Mucosa of gallbladder (tissue), 1 donor: Measurements from ENCODE around the gene MPP4. TPM values are rescaled to one million over a fixed set of nuclear protein-coding genes. Genes with fewer than 3 reads are reported as not detected.
"Not testable (repeated sequence)": the region's sequence is repeated elsewhere in the genome, so short reads cannot be mapped to it uniquely, and the experiment has no call there.

Experiments
- DNase-seq: peaks from one replicate; pipeline ENCODE4 v3.0.0-alpha.2; 2020; ENCODE audit warnings: low spot score
- total RNA-seq: library from RNA; stranded (reverse); gene quantifications from one replicate; pipeline ENCODE4 v1.2.1, GENCODE V29; 2021
- donor health status: DM: no; HTN: no; CAD: no.

MPP4 gene
- total RNA-seq, 1 donor from 2014 or later: not detected

DNA sequence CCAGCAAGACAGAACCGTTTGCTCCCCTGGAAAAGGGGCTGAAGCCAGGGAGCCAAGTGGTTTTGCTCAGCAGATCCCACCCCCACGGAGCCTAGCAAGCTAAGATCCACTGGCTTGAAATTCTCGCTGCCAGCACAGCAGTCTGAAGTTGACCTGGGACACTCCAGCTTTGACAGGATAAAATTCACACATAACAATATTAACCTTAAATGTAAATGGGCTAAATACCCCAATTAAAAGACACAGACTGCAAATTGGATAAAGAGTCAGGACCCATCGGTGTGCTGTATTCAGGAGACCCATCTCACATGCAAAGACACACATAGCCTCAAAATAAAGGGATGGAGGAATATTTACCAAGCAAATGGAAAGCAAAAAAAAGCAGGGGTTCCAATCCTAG lies 27.2 kb downstream of the MPP4 start:
- DNase-seq: not testable (repeated sequence)

DNA sequence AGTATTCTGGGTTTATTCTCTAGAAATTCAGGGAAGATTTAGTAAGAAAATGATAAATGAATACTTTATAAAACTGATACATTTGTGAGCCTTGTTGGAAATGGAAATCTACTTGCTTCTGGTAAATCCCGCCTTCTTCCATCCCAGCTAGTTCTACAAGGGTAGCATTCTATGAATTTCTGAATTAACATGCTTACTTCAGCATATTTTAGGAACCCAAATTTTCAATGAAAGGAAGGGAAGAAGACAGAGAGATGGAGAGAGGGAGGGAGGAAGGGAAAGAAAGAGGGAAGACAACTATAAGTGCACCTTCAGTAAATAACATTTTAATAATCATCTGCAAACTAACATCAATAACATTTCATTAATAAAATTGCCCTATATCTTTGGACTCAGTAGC lies 28.6 kb downstream of the MPP4 start:
- no peak for DNase-seq

DNA sequence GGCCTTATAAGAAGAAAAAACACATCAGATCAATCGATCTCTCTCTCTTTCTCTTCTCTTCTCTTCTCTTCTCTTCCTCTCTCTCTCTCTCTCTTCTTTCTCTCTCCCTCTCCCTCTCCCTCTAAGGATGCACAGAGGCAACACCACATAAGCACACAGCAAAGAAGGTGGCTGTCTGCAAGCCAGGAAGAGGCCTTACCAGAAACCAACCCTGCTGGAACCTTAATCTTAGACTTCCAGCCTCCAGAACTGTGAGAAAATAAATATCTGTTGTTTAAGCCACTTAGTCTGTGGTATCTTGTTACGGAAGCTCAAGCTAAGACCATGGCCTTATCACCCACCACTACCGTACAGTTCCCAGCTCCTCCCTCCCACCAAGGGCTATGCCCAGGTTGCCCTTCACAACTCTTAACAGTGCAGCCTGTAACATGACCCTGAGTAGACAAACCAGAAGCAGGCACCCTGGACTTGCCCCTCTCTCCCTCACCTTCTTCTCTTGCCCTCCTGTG lies 30.0 kb downstream of the MPP4 start:
- DNase-seq: no peak

GRCh38 chr2:201664334-201664733 lies 34.1 kb downstream of the MPP4 start:
- DNase-seq: no peak

DNA sequence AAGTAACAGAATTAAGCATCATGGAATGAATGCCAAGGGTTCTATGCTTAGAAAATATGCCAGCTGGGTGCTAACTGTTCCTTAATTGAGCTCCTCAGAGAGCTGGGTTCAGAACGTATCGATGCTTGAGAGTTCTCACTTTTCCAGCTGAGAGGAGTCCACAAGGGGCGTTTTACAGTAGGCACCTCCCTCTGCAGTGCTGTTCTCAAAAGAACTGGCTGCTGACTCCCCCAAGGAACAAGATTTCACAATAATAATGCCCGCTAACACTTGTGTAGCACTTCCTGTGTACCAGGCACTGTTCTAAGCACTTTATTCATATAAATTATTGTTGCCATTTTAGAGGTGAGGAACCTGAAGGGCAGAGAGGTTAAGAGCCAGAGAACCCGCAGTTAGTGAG lies 37.1 kb downstream of the MPP4 start:
- no peak for DNase-seq

- no peak for DNase-seq
Measured at GRCh38 chr2:201660293-201660895, 38.0 kb downstream of the MPP4 start.

DNA sequence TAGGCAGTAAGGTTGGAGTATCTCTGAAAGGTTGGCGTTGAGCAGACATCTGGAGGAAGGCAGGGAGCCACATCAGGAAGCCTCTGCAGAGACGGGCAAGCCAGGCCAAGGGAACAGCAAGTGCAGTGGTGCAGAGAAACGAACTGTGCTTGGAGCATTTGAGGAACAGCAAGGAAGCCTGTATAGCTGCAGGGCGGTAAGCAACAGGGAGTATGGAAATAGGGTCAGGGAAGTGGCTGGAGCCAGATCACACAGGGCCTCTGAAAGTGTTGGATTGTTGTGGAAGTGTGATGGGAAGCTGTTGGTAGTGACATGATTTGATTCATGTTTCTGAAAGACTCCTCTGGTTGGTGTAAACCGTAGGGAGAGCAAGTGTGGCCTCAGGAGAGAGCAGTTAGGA lies 41.7 kb downstream of the MPP4 start:
- no peak for DNase-seq

DNA sequence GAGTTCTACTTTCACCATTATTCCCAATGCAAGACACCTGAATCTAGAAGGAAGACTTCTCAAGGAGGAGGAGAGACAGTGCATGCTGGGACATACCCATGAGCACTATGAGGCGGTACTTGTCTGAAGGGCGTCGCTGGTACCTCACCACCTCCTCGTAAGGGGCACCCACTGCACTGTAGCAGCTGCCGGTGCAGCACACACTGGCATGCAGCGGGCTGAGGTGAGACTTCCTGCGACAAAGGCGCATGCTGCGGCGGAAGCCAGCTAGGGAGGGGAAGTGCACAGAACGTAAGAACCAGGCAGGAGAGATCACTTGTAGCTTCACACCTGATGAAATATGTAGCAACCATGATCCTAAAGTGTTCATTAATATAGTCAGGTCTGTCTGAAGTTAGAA lies 42.3 kb downstream of the MPP4 start:
- DNase-seq: no peak

DNA sequence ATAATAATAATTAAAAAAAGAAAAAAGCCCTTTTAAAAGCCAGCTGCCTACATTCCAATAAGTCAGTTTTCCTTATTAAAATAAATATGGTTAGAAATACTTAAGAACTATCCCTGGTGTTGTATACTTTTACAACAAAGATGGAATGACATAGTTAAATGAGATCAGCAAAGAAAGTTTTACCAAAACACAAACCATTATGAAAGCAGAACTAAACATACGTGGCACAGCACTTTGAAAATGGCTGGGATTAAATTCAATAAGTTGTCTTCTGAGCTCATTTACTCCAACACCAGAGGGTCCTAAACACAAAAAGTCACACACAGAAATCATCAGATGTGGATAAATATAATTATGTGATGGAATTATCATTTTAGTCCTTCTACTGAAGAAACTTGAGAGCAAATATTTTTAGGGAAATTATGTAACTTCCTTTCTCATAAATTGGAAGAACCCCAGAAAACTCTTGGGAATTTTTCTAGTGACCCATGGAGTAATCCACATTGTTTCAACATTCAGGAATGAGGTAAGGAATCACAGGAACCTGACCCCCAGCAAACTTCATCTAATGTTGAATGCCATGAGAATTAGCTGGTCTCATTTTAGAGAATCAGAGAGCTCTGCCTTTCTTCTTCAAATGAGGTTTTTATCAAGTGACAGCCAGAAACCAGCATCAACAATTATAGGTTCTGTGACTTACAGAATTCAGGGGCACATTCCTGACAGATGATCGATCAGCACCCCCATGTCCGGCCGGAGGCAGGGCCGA lies 43.6 kb downstream of the MPP4 start:
- DNase-seq: no peak

DNA sequence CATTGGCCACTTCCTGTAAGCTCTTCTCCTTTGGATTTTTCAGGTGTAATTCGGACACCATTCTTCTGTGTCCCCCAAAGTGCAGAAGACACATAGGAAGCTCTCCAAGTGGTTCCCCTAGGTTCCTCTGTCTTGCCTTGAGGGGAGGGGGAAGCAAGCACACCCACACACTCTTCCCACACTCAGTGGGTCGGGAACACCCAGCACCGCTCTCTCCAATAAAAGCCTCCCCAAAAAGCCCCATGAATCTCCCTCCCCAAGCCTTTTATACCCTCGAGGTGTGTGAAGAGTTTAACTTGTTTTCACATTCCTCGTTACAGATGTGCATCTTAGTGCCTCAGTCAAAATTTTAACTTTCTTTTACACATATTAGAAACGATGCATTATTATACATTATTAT lies 45.2 kb downstream of the MPP4 start:
- DNase-seq: no peak

- no peak for DNase-seq
Measured at GRCh38 chr2:201649442-201649841, 49.0 kb downstream of the MPP4 start.

DNA sequence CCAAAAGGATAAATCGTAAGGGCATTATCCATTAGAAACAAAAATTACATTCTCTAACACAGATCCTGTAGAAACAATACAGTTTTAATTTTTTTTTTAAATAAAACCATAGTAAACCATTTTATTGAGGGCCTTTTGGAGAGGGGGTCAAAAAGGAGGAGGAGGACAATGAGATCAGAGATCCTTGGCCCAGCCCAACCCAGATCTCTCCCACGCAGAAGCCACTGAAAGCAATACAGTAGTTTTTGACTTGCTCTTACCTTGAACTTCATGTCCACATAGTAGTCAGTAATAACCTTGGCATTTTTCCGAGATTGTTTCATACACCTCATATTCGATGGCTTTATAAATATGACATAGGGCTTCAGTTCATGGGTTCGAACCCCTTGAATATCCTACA lies 51.0 kb downstream of the MPP4 start:
- DNase-seq: no peak

GRCh38 chr2:201644001-201644400 lies 54.4 kb downstream of the MPP4 start:
- peak; percentile 20 for DNase-seq

- peak; percentile 29 for DNase-seq
Measured at GRCh38 chr2:201643216-201643890, 55.1 kb downstream of the MPP4 start, which contains the start of gene TMEM237. TSS of gene TMEM237 (minus strand) at chr2:201643503. CDS start at chr2:201643400, 103 bp downstream.

- DNase-seq: peak; percentile 80
Measured at GRCh38 chr2:201642579-201643215, 55.7 kb downstream of the MPP4 start.

DNA sequence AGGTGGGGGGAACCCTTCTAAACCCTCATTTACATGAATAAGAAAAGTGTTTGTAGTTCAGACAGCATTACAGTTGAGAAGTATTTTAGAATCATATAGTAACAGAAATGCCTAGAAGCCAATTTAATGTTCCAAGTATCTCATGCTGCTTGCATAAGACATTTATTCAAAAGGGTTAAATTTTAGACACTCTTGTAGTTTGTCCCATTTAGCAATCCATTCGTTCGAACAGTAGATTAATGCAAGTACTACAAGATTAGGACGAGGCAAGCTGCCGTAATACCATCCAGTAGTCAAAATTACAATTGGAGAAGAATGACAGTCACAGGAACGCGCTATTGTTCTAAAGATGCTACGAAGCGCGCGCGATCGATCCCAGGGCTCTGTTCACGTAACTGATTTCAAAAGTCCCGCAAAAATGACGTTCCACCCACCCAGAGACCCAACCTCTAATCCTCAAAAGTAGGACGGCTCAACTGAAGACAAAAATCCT lies 56.3 kb downstream of the MPP4 start:
- no peak for DNase-seq

DNA sequence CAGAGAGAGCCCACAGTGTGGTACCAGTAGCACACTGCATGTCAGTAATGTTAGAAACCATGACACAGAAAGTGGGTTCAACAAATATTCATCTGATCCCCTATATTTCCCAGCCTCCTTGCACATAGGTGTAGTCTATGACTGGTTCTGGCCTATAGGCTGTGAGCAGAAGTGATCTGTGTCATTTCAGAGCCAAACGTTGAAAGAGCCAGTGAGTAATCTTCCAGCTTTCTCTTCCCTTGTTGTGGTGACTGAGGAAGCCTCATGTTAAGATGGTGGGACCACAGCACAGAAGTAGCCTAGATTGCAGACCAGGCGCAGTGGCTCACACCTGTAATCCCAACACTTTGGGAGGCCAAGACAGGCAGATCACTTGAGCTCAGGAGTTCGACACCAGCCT lies 59.2 kb downstream of the MPP4 start:
- no peak for DNase-seq

DNA sequence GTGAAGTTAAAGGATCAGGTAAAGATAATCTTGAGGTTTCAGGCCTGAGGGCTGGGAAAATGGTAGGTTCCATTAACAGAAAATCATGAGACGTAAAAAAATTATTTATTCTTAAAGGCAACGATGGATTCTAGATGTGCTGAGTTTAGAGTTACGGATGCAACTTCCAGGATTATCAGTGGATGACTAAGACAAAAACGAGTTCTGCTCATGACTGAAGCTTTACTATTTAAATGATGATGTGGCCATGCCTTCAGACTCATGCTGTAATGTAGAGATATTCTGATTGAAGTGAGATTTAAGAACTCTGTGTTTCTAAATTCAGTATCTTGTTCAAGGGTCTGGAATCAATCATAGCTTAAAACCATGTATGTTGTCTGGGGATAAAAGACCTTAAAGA lies 60.1 kb downstream of the MPP4 start:
- no peak for DNase-seq

DNA sequence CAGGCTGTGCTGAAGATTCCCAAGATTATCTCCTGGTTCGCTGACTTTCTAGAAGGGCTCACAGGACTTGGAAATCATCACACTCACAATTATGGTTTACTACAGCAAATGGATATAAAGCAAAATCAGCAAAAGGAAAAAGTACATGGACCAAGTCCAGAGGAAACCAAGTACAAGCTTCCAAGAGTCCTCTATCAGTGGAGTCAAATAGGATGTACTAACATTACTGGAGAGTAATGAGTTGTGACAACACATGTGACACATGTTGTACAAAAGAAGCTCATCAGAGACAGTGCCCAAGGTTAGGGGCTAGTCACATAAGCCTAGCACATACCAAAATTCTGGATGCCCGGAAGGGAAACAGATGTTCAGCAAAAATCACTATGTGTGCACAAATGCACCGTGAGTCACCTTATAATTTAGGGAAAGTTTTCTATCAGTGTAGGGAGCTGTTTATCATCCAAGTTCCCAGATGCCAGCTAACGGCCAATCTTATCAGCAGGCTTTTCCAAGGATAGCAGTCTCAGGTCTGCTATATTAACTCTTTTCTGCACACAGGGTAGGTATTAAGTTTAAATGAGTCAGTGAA lies 64.7 kb downstream of the MPP4 start:
- DNase-seq: no peak

DNA sequence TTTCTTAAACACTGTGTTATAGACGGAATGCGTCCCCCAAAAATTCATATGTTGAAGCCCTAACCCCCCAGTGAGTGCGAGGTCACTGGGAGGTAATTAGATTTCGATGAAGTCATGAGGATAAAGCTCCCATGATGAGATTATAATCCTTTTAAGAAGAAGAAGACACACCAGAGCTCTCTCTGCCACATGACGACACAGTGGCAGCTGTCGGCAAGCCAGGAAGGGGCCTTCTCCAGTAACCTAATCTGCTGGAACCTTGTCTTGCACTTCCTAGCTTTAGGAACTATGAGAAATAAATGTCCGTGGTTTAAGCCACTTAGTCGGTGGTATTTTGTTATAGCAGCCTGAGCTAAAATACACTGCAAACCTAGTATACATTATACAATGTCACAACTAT lies 67.4 kb downstream of the MPP4 start:
- no peak for DNase-seq

DNA sequence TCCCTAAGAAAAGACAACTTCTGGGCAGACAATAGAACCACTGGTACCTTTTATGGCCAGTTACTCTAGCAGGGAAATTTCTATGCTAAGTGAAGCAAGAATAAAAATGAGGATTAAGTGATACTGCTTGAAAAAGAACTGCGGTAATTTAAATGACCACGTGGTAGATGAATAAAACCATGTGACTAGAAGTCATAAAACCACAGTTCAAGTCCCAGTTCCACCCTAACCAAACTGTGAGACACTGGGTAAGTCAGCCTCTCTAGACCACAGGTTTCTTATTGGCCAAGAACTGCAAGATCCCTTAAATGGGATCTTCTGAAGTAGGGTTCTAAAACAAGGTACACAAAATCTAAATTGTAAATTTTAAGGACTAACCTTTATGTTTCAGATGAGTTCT lies 67.9 kb downstream of the MPP4 start:
- no peak for DNase-seq

GRCh38 chr2:201628545-201628944 lies 69.9 kb downstream of the MPP4 start:
- DNase-seq: no peak
